HL-60 (cell line): ENCODE measurements around the gene GAS2.

Experiments
- GABPA ChIP-seq: IDR thresholded peaks from 2 replicates; pipeline ENCODE4 v1.6.1; 2012; ENCODE audit warnings: low read depth
- POLR2AphosphoS5 ChIP-seq: IDR thresholded peaks from 2 replicates; pipeline ENCODE4 v1.6.1; 2012; ENCODE audit warnings: low read depth
- REST ChIP-seq: IDR thresholded peaks from 2 replicates; pipeline ENCODE4 v1.6.1; 2012; ENCODE audit warnings: low read depth; ENCODE audit not compliant: insufficient replicate concordance
- SPI1 ChIP-seq: IDR thresholded peaks from 2 replicates; pipeline ENCODE4 v1.6.1; 2012; ENCODE audit warnings: low read depth, mild to moderate bottlenecking, borderline replicate concordance
- TF ChIP-seq, protein P1 (sequence below): IDR thresholded peaks from one replicate; pipeline ENCODE4 v1.5.1; 2011; ENCODE audit warnings: low read length, control low read depth, inconsistent platforms; ENCODE audit not compliant: insufficient read depth

- TF ChIP-seq, protein P1, sequence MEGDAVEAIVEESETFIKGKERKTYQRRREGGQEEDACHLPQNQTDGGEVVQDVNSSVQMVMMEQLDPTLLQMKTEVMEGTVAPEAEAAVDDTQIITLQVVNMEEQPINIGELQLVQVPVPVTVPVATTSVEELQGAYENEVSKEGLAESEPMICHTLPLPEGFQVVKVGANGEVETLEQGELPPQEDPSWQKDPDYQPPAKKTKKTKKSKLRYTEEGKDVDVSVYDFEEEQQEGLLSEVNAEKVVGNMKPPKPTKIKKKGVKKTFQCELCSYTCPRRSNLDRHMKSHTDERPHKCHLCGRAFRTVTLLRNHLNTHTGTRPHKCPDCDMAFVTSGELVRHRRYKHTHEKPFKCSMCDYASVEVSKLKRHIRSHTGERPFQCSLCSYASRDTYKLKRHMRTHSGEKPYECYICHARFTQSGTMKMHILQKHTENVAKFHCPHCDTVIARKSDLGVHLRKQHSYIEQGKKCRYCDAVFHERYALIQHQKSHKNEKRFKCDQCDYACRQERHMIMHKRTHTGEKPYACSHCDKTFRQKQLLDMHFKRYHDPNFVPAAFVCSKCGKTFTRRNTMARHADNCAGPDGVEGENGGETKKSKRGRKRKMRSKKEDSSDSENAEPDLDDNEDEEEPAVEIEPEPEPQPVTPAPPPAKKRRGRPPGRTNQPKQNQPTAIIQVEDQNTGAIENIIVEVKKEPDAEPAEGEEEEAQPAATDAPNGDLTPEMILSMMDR: no peak
- TF ChIP-seq REST (no peak), POLR2AphosphoS5 (no peak), GABPA (no peak), SPI1 (no peak)
Observed at GRCh38 chr11:22768281-22768680, 101.9 kb downstream of the GAS2 start.
